ENCODE data around the gene SLC39A6.
"Not testable (repeated sequence)": the region's sequence is repeated elsewhere in the genome, so short reads cannot be mapped to it uniquely, and the experiment has no call there.

SLC39A6 gene

GRCh38 chr18:36132756-36133155, 3.6 kb upstream of the SLC39A6 start:
- no peak for DNase-seq

DNA sequence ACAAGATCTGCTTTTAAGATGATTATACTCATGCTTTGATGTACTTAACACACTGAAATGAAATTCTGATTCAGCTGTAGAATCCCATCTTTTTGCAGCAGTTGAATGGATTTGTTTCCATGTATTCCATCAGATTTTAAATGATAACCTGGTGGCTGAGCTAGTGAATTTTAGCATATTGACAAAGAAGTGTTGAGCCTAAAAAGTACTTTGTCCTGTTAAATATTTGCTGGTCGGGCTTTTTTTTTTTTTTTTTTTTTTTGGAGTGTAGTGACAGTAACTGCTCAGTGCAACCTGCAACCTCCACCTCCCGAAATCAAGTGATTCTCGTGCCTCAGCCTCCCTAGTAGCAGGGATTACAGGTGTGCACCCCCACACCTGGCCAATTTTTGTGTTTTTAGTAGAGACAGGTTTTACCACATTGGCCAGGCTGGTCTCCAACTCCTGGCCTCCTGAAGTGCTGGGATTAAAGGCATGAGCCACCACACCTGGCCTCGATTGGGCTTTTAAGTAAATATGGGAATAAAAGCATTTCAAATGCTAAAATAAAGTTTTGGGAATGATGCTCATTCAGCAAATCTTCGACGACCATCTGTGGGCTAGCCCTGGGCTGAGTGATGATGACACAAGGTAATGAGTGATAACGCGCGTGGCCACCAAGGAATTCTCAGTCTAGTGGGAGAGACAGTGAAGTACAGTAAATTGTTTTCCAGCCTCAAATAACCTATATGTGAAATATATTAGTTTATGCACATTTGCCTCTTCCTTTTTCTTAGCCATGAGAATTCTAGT, 2.7 kb upstream of the SLC39A6 start:
- no peak for DNase-seq

DNA sequence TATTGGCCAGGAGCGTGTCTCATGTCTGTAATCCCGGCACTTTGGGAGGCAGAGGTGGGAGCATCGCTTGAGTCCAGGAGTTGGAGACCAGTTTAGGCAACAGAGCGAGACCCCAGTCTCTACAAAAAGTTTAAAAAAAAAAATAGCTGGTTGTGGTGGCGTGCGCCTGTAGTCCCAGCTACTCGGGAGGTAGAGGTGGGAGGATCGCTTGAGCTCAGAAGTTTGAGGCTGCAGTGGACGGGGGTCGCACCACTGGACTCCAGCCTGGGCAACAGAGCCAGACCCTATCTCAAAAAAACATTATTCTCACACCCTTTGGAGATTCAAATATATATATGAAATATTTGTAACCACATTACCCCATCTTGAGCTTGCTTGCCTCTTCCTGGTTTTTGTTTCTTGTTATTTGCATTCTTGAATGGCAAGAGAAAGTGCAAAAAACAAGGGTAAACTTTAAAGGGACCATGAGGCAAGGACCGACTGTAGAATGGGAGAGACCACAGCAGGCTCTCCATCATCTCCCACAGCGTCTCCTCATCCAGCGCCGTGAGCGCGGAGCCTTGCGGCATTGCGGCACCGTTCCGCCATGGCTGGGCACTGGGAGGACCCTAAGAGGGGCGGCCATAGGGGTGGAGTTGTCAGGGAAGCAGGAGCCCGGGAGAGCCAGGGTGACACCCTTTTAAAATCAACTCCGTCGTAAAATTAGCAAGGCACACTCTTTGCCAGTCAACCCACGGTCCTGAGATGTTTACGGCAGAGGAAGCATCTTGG, 1.9 kb upstream of the SLC39A6 start:
- no peak for DNase-seq

DNA sequence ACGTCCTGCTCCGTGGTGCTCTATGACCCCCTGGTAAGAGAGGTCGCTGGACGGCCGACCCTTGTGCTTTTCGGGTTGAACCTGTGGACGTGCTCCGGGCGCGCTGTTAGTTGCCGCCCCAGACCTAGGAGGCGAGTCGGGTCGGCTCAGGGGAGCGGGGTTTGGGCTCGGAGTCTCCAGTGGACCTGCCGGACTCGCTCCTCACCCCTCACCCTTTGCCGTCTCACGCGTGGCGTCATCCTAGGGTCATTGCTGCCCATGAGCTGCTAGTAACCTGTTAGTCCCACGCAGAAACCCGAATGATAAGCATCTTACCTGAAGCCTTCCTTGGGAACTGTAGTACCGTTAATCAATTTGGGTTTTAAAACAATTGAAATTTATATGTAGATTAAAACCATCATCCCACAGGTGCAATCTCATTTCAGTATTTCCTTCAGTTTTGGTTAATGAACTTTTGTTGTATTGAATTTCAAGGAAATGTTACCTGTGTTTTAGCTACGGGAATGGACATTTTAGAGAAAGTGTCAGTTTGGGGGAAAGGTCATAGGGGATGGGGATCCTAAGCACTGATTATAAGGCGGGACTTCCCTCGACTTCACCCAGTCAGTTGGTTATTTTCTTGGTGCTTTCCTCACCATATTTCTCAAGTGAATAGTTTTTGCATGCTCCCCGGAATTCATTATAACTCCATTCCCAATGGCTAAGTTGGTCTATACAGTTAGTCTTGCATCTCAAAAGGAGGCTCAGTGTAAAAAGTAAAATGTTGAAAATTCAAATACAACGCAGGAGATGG, 1.1 kb upstream of the SLC39A6 start:
- DNase-seq: no peak

- DNase-seq: no peak
These were observed 237 bp downstream of the SLC39A6 start for GRCh38 chr18:36128907-36129299.

DNA sequence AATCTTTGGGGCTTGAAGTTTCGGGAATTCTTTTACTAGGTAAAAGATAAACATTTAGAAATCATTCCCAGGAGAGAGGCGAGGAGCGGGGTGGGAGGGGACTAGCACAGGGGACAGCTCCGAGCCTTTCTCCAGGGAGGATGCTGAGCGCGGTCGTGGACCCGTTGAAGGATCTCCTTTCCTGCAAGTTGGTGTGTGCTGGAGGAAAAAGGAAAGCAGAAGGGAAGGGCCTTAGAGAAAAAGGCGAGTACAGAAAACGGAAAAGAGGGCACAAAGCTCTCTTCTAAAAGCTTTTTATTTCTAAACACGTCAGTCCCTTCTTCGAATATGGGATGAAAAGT, 640 bp downstream of the SLC39A6 start:
- no peak for DNase-seq

DNA sequence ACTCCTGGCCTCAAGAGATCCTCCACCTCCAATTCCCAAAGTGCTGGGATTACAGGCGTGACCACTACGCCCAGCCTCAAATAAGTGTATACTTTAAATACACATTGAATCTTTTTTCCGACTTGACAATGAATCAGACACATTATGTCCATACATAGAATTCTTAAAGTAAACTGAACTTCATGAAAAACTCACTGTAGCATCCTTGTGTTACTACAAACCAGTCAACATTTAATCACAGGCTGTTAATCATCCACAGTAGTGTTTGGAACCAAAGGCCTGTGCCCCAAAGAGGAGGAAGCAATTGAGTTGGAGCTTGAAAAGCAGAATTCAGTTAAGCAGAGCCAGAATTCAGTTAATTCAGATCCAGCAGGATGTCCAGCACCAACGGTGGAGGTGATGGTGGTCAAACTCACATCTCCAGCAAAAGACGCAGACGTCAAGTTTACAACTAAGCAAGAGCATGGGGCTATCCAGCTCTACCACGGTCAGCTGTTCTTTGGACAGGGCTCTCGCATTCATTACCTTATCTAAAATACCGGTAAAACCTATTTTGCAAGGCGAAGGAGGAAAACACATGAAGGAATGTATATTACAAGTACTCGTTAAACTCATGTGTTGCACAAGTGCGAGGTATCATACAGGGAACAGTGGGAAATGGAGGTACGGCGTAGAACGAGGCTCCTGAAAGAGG, 1.2 kb downstream of the SLC39A6 start:
- no peak for DNase-seq

DNA sequence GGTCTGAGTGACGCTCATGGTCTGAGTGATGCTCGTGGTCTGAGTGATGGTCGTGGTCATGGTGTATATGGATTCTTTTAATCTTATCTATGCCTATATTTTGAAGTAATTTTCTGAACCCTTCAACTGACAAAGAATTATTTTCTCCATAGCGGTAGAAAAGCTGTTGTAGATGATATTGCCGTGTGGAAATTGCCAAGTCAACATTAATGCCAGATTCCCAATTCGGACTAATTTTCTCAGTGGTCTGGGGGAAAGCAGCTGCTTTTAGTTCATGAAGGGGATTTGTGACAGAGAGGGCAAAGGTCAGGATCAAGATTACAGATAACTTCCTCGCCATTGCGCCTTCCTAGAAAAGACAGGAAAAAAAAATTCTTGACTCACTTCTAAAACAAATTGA, 2.5 kb downstream of the SLC39A6 start:
- no peak for DNase-seq

GRCh38 chr18:36124841-36125240, 4.3 kb downstream of the SLC39A6 start:
- no peak for DNase-seq

DNA sequence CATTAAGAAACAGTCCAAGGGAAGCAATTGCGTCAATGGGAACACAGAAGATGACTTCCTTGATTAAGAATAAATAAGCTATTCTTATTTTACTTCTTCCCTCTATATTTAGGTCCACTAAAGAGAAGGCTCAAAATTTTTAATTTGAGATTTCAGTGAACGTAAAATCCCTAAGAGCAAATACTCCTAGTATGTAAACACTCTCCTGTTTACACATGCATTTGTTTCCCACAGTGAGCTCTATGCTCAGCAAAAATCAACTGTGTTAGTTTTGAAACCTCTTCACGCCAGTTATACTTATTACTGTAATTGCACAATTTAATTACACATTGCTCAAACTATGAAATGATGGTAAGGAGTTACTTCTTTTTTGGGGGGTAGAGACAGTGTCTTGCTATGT, 8.8 kb downstream of the SLC39A6 start:
- DNase-seq: no peak

DNA sequence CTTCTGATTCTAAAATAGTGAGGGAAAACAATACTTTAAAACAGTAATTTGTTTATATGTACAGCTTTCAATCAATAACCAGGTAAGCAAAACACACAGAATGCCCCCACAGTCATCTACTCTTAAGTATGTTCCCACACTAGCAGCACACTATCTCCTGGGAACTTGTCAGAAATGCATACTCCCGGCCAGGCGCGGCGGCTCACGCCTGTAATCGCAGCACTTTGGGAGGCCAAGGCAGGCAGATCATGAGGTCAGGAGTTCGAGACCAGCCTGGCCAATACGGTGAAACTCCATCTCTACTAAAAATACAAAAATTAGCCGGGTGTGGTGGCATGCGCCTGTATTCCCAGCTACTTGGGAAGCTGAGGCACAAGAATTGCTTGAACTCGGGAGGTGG, 12.4 kb downstream of the SLC39A6 start:
- DNase-seq: not testable (repeated sequence)

- no peak for DNase-seq
These were observed 14.4 kb downstream of the SLC39A6 start for GRCh38 chr18:36114738-36115137.

- no peak for DNase-seq
These were observed 14.9 kb downstream of the SLC39A6 start for GRCh38 chr18:36114251-36114650.

DNA sequence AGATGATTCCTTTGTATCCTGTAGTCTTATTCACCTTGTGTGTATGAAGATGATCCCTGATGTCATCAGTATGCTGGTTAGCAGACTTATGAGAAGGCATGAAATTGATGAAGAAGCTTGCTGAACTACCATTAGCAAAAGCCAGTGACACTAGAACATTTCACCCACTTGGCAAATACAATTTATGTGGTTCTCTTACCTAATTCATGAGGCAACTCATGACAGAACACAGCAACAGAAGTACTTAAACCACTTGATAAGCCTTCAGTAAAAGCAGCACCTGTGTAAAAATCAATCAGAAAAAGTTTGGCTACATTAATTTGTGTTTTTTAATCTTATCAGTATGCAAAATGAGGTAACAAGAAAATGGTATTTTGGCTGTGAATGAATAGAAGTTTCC, 16.8 kb downstream of the SLC39A6 start:
- DNase-seq: no peak

- no peak for DNase-seq
These were observed 19.4 kb downstream of the SLC39A6 start for GRCh38 chr18:36109737-36110136.

GRCh38 chr18:36108601-36109000, 20.5 kb downstream of the SLC39A6 start:
- no peak for DNase-seq

- DNase-seq: no peak
These were observed 20.9 kb downstream of the SLC39A6 start for GRCh38 chr18:36108196-36108595.

GRCh38 chr18:36107477-36107876, 21.7 kb downstream of the SLC39A6 start:
- no peak for DNase-seq

GRCh38 chr18:36104749-36105148, 24.4 kb downstream of the SLC39A6 start:
- no peak for DNase-seq

DNA sequence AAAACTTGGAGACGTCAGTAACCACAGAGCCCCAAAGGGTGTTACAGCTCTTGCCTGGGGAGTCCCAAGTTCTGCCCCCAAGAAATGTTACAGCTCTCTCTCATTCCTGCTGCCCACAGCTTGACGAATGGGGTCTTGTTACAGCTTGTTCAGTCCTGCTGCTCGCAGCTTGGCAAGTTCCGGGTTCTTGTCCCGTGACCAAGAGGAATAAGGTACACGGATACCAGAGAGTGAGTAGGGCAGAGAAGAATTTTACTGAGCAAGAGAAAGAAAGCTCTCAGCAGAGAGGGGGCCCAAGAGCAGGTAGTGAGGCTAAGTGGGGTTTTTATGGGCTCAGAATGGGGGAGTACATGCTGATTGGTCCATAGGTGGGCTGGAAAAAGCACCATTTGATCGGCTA, 27.2 kb downstream of the SLC39A6 start:
- no peak for DNase-seq

GRCh38 chr18:36099311-36099710, 29.8 kb downstream of the SLC39A6 start:
- DNase-seq: no peak

DNA sequence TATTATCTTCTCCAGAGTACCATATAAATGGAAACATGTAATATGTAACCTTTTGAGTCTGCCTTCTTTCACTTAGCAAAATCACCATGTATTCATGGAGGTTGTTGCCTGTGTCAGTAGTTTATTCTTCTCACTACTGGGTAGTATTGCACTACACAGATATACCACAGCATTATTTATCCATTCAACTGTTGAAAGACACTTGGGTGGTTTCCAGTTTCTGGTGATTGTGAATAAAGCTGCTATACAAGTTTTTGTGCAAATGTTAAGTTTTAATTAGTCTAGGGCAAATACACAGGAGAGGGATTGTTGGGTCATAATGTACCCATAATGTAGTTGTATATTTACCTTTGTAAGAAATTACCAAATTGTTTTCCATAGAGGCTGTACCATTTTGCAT, 32.2 kb downstream of the SLC39A6 start:
- DNase-seq: peak; percentile 41

DNA sequence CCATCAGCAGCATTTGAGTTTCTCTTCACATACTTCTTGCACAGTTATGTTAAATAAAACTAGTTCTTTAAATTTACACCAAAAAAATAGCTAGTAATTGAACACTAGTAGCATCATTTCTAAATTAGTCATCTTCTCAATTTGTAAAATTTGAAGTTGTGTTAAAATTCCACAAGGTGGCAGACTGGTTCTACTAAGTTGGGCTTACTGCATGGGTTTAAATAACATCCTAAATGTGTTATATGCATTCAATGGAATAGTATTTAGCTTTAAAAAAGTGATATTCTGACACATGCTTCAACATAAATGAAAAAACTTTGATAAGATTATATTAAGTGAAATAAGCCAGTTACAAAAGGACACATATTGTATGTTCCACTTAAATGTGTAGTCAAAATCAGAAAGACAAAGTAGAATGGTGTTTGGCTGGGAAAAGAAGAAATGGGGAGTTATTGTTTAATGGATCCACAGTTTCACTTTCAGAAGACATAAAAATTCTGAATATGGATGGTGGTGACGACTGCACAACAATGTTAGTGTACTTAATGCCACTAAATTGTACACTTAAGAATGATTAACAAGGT, 33.1 kb downstream of the SLC39A6 start:
- DNase-seq: no peak
